Measurements from ENCODE around the gene GPER1. TPM values are rescaled to one million over a fixed set of nuclear protein-coding genes. Genes with fewer than 3 reads are reported as not detected.

The GPER1 gene
- polyA plus RNA-seq, 1 experiment, result 1.4 TPM

DNA sequence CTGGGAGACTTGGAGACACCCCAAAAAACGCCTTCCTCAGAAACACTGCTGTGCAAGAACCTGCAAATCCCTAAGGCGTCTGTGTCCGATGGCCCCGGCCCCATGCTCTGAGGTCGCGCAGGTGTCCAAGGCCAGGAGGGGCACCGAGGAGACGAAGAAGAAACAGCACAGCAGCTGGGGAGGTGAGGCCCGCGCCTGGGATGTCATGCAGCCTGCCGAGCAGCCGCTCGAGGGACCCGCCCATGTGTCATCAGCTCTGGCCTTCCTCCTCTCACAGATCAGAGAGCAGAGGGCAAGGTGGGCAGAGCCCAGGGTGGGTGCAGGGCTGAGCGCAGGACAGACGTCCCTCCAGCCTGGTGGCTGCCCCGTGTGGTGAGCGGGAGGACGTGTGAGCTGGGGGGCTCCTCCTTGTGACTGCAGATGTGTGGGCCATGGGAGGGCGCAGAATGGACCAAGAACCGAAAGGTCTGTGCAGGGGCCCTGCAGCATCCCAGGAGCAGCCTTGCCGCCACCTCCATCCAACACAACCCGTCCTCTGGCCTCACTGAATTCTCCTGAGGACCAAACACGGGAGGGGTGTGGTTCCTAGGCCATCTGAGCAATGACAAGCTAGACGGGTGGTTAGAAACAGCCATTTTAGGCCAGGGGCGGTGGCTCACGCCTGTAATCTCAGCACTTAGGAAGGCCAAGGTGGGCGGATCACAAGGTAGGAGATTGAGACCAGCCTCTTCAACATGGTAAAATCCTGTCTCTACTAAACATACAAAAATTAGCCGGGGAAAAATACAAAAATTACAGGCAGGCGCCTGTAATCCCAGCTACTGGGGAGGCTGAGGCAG lies 13.1 kb upstream of the GPER1 start:
- Histone ChIP-seq H3K4me3 (ENCODE audit: low read depth, low read length) (no peak overlapping the region), H3K27me3 (ENCODE audit: control insufficient read depth, insufficient read depth, low read length) (no peaks in the 10 kb centered on the region), H3K9me3 (ENCODE audit: control insufficient read depth, insufficient read depth, low read length) (peaks cover 14% of the 10 kb centered on the region; the same call in 1 of the 2 replicates), H3K27ac (ENCODE audit: low read depth, low read length) (no peak overlapping the region)
- TF ChIP-seq, protein P1, sequence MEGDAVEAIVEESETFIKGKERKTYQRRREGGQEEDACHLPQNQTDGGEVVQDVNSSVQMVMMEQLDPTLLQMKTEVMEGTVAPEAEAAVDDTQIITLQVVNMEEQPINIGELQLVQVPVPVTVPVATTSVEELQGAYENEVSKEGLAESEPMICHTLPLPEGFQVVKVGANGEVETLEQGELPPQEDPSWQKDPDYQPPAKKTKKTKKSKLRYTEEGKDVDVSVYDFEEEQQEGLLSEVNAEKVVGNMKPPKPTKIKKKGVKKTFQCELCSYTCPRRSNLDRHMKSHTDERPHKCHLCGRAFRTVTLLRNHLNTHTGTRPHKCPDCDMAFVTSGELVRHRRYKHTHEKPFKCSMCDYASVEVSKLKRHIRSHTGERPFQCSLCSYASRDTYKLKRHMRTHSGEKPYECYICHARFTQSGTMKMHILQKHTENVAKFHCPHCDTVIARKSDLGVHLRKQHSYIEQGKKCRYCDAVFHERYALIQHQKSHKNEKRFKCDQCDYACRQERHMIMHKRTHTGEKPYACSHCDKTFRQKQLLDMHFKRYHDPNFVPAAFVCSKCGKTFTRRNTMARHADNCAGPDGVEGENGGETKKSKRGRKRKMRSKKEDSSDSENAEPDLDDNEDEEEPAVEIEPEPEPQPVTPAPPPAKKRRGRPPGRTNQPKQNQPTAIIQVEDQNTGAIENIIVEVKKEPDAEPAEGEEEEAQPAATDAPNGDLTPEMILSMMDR (IDR thresholded peaks at IDR 0.05; ENCODE audit: low read depth, low read length), result no peak
- no peak for DNase-seq (ENCODE audit: low read depth, low spot score)
- ChIA-PET CTCF (interaction anchor here (0.6 to 1.7 kb wide), 5 partner anchors 9 to 287 kb away, joined by 3 to 6 read pairs (median 5); no protein-coding TSS in a partner anchor), POLR2A (interaction anchor here (0.6 kb wide), 1 partner anchor 29 kb away, joined by 5 read pairs; no protein-coding TSS in a partner anchor)

DNA sequence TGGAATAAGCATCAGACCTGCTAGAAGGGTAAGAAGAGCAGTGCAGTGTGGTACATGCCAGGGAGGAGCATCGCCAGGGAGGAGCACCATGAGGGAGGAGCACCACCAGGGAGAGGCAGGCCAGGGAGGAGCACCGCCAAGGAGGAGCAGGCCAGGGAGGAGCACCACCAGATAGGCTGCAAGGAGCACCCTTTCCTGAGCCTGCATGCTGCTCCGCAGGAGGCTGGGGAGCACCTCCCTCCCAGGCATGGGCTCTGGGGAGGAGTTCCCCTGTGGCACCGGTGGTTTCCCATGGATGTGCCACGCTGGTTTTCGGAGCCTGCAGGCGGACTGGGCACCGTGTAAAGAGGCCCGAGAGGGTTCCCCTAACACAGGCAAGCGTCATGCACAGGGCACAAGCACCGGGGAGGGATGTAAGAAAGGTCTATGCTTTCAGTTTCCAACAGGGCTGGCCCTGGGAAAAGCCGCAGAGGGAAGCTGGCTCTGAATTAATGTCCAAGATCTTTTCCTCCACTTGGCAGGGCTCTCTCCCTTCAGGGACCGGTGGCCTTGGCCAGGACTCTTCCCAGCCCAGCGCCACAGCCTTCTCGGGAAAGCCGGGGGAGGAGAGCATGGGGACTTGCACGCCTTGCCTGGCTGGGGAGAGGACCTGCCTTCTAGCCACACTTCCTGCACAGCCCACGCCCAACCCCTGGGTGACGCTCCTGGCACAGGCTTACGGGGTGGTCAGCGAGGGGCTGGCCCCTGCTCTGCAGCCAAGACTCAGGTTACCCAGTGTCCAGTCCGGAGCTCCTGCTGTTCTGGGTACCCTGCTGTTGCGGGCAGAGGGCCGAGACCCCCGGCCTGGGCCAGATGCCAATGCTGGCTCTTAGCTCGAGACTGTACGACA lies 11.5 kb upstream of the GPER1 start:
- CTCF ChIA-PET, result interaction anchor here (1.4 to 1.5 kb wide), 2 partner anchors 10 to 83 kb away, joined by 6 read pairs; no protein-coding TSS in a partner anchor

DNA sequence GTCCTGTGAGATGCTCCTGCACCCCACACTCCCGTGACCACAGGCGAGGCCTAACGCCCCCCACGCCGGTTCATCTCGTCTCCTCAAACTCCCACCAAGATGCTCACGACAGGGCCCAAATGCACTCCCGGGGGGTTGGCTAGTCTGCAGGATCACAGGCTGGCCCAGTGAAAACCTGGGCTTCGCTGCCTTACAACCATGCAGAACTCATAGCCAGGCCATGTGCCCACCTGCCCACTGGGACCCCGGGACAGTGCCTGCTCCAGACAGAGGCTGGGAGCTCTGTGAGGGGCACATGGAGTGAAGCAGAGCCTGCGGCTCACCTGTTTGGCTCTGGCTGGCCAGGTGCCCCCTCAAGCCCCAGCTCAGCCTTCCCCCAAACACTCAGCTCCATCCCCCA lies 9.4 kb upstream of the GPER1 start:
- Histone ChIP-seq H3K4me3 (ENCODE audit: low read depth, low read length) (no peak overlapping the region), H3K9me3 (ENCODE audit: control insufficient read depth, insufficient read depth, low read length) (no peaks in the 10 kb centered on the region; the same call in 1 of the 2 replicates), H3K27me3 (ENCODE audit: control insufficient read depth, insufficient read depth, low read length) (no peaks in the 10 kb centered on the region), H3K27ac (ENCODE audit: low read depth, low read length) (no peak overlapping the region)
- no peak for DNase-seq (ENCODE audit: low read depth, low spot score)
- TF ChIP-seq, protein P1 (IDR thresholded peaks at IDR 0.05; ENCODE audit: low read depth, low read length), result no peak
- ChIA-PET POLR2A (no interaction called here), CTCF (interaction anchor here (1.4 to 2.3 kb wide), 2 partner anchors 13 to 86 kb away, joined by 6 to 8 read pairs; no protein-coding TSS in a partner anchor)

More for the DNA sequence above, 11.5 kb upstream of the GPER1 start:
- TF ChIP-seq, protein P1 (IDR thresholded peaks at IDR 0.05; ENCODE audit: low read depth, low read length), result no peak
- H3K27ac ChIP-seq (ENCODE audit: low read depth, low read length), result no peak overlapping the region
- no peak overlapping the region for H3K4me3 ChIP-seq (ENCODE audit: low read depth, low read length)
- peaks cover 4% of the 10 kb centered on the region; the same call in 1 of the 2 replicates for H3K9me3 ChIP-seq (ENCODE audit: control insufficient read depth, insufficient read depth, low read length)
- POLR2A ChIA-PET, result interaction anchor here (0.6 kb wide), 1 partner anchor 87 kb away, joined by 4 read pairs; no protein-coding TSS in a partner anchor
- H3K27me3 ChIP-seq (ENCODE audit: control insufficient read depth, insufficient read depth, low read length), result no peaks in the 10 kb centered on the region
- DNase-seq (ENCODE audit: low read depth, low spot score), result no peak

DNA sequence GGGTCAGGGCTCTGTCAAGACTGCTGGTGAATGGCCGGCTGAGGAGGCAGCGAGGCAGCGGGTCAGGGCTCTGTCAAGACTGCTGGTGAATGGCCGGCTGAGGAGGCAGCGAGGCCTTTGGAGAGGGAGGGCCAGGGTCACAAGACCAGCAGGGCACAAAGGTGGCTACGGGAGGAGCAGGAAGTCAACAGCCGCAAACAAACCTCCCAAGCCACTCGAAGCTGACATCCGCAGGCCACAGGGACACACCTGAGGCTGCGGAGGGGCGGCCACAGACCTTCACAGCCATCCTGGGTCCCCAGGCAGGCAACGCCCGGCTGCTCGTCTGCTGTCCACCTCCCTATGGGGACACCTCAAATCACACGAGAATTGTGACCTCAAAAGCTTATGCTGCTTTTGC lies 8.9 kb upstream of the GPER1 start:
- ChIA-PET CTCF (interaction anchor here (1.4 to 2.3 kb wide), 2 partner anchors 13 to 86 kb away, joined by 6 to 8 read pairs; no protein-coding TSS in a partner anchor), POLR2A (no interaction called here)
- TF ChIP-seq, protein P1 (IDR thresholded peaks at IDR 0.05; ENCODE audit: low read depth, low read length), result no peak
- H3K27me3 ChIP-seq (ENCODE audit: control insufficient read depth, insufficient read depth, low read length), result no peaks in the 10 kb centered on the region
- DNase-seq (ENCODE audit: low read depth, low spot score), result no peak
- H3K9me3 ChIP-seq (ENCODE audit: control insufficient read depth, insufficient read depth, low read length), result no peaks in the 10 kb centered on the region; the same call in 1 of the 2 replicates
- no peak overlapping the region for H3K4me3 ChIP-seq (ENCODE audit: low read depth, low read length)
- H3K27ac ChIP-seq (ENCODE audit: low read depth, low read length), result no peak overlapping the region

All from AG04450 (cell line).